ENCODE measurements around the gene NUP58. TPM values are rescaled to one million over a fixed set of nuclear protein-coding genes. Genes with fewer than 3 reads are reported as not detected.

The NUP58 gene
- total and polyA plus RNA-seq, 4 donors = 25.6 to 82.5 (median 54.0) TPM

DNA sequence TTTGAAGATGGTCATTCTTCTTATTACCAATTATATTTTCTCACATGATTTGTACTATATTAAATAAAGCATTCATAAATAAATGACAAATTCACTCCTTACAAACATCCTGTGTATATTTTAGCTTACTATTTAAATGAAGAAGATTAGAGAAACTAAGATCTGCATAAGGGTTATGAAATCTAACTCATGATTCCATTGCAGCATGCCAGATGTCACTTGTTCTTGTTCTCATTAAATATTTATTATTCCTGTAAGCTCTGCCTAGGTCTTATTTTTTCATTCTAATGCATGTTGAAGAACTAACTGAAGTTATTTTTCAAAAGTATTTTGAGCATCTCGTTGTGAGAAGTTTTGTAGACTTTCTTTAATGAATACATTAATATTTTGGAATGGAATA, 18.3 kb downstream of the NUP58 start:
- ATAC-seq (ENCODE audit: insufficient read depth, low FRiP score) (no peak), DNase-seq (no peak)
- H3K4me1 ChIP-seq (ENCODE audit: control insufficient read depth in 5 of 5, insufficient read depth in 5 of 5, low read length in 5 of 5) = peaks cover 0 to 3% (median 0%) of the 10 kb centered on the region in 5 donors
- no peak overlapping the region for H3K4me3 ChIP-seq
- peaks cover 7 to 34% (median 20%) of the 10 kb centered on the region in 4 donors for H3K36me3 ChIP-seq (ENCODE audit: control insufficient read depth in 4 of 4, insufficient read depth in 4 of 4, low read length in 4 of 4)
- no peaks in the 10 kb centered on the region for H3K27me3 ChIP-seq (ENCODE audit: control insufficient read depth in 3 of 3, insufficient read depth in 3 of 3, low read length in 2 of 3)
- WGBS, 2 donors = 90 to 92% methylated on average over 1 of the region's 1 CpG
- TF ChIP-seq, protein P1, sequence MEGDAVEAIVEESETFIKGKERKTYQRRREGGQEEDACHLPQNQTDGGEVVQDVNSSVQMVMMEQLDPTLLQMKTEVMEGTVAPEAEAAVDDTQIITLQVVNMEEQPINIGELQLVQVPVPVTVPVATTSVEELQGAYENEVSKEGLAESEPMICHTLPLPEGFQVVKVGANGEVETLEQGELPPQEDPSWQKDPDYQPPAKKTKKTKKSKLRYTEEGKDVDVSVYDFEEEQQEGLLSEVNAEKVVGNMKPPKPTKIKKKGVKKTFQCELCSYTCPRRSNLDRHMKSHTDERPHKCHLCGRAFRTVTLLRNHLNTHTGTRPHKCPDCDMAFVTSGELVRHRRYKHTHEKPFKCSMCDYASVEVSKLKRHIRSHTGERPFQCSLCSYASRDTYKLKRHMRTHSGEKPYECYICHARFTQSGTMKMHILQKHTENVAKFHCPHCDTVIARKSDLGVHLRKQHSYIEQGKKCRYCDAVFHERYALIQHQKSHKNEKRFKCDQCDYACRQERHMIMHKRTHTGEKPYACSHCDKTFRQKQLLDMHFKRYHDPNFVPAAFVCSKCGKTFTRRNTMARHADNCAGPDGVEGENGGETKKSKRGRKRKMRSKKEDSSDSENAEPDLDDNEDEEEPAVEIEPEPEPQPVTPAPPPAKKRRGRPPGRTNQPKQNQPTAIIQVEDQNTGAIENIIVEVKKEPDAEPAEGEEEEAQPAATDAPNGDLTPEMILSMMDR (IDR thresholded peaks at IDR 0.05; ENCODE audit: control extremely low read depth, extremely low read depth) = no peak
- no peak overlapping the region for H3K9ac ChIP-seq (ENCODE audit: insufficient read depth in 1 of 2, low read length in 2 of 2)
- no peaks in the 10 kb centered on the region for H3K9me3 ChIP-seq (ENCODE audit: control insufficient read depth in 4 of 4, insufficient read depth in 3 of 4, low read length in 3 of 4)
- H3K27ac ChIP-seq (ENCODE audit: low read depth in 1 of 2, low read length in 1 of 2) = no peak overlapping the region

DNA sequence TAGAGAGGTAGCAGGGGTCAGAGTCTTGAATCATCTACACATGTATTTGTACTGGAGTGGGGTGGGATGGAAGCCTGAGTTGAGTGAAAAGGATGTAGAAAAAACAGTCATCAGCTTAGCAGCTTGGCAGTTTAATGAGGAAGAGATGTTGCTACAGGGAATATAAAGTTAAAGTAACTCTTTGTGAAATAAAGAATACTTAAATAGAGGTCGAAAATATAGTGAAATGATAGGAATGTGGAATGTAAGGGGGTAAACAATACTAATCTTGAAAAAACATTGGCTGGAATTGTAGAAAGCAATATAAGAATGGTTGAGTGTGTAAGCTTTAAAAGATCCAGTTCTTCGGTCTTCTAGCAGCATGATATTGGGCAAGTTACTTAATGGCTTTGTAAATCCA, 22.7 kb downstream of the NUP58 start:
- Histone ChIP-seq H3K27ac (ENCODE audit: low read depth in 1 of 2, low read length in 1 of 2) (no peak overlapping the region), H3K4me1 (ENCODE audit: control insufficient read depth in 5 of 5, insufficient read depth in 5 of 5, low read length in 5 of 5) (peaks cover 0 to 3% (median 0%) of the 10 kb centered on the region in 5 donors), H3K9ac (ENCODE audit: insufficient read depth in 1 of 2, low read length in 2 of 2) (no peak overlapping the region), H3K9me3 (ENCODE audit: control insufficient read depth in 4 of 4, insufficient read depth in 3 of 4, low read length in 3 of 4) (no peaks in the 10 kb centered on the region), H3K4me3 (no peak overlapping the region), H3K36me3 (ENCODE audit: control insufficient read depth in 4 of 4, insufficient read depth in 4 of 4, low read length in 4 of 4) (peaks cover 10 to 37% (median 27%) of the 10 kb centered on the region in 4 donors), H3K27me3 (ENCODE audit: control insufficient read depth in 3 of 3, insufficient read depth in 3 of 3, low read length in 2 of 3) (no peaks in the 10 kb centered on the region)
- WGBS, 2 donors = 70 to 86% methylated on average over 2 of the region's 2 CpGs
- no peak for ATAC-seq (ENCODE audit: insufficient read depth, low FRiP score)
- DNase-seq = no peak
- TF ChIP-seq, protein P1 (IDR thresholded peaks at IDR 0.05; ENCODE audit: control extremely low read depth, extremely low read depth) = no peak

DNA sequence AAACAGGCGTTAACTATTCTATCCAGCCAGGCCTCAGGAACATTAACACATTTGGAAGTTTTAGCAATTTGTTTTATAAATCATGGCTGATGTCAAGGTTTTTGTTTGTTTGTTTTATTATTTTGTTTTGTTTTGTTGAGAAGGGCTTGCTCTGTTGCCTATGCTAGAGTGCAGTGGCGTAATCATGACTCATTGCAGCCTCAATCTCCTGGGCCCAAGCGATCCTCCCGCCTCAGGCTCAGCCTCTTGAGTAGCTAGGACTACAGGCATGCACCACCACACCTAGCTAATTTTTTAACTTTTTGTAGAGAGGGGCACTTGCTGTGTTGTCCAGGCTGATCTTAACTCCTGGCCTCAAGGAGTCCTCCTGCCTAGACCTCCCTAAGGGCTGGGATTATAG, 28.3 kb downstream of the NUP58 start:
- Histone ChIP-seq H3K36me3 (ENCODE audit: control insufficient read depth in 4 of 4, insufficient read depth in 4 of 4, low read length in 4 of 4) (peaks cover 9 to 52% (median 38%) of the 10 kb centered on the region in 4 donors), H3K4me1 (ENCODE audit: control insufficient read depth in 5 of 5, insufficient read depth in 5 of 5, low read length in 5 of 5) (no peaks in the 10 kb centered on the region), H3K9ac (ENCODE audit: insufficient read depth in 1 of 2, low read length in 2 of 2) (no peak overlapping the region), H3K9me3 (ENCODE audit: control insufficient read depth in 4 of 4, insufficient read depth in 3 of 4, low read length in 3 of 4) (no peaks in the 10 kb centered on the region), H3K4me3 (no peak overlapping the region), H3K27ac (ENCODE audit: low read depth in 1 of 2, low read length in 1 of 2) (no peak overlapping the region), H3K27me3 (ENCODE audit: control insufficient read depth in 3 of 3, insufficient read depth in 3 of 3, low read length in 2 of 3) (no peaks in the 10 kb centered on the region)
- no peak for DNase-seq
- TF ChIP-seq, protein P1 (IDR thresholded peaks at IDR 0.05; ENCODE audit: control extremely low read depth, extremely low read depth) = no peak
- no peak for ATAC-seq (ENCODE audit: insufficient read depth, low FRiP score)
- WGBS, 2 donors = 92 to 98% methylated on average over 4 of the region's 4 CpGs

DNA sequence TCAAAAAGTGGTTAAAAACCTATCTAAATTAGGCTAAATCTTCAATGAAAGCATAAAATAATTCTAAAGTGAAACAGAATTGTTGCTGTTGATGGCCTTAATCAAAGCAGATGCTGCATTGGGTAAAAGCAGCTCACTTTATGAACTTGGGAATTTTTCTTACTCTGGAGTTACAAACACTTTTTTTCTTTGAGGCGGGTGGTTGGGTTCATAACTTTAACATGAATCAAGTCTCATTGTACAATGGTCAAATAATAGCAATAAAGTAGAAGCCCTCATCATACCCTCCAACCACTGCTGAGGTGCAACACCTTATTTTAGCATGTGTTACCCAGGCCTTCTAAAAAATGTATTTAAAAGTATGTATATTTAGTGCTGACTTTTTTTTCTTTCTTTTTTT, 29.1 kb downstream of the NUP58 start:
- WGBS, 2 donors = 90 to 96% methylated on average over 1 of the region's 1 CpG
- peaks cover 9 to 48% (median 36%) of the 10 kb centered on the region in 4 donors for H3K36me3 ChIP-seq (ENCODE audit: control insufficient read depth in 4 of 4, insufficient read depth in 4 of 4, low read length in 4 of 4)

More for the DNA sequence above, 29.1 kb downstream of the NUP58 start:
- TF ChIP-seq, protein P1 (IDR thresholded peaks at IDR 0.05; ENCODE audit: control extremely low read depth, extremely low read depth) = no peak
- no peak for DNase-seq
- Histone ChIP-seq H3K27ac (ENCODE audit: low read depth in 1 of 2, low read length in 1 of 2) (no peak overlapping the region), H3K9ac (ENCODE audit: insufficient read depth in 1 of 2, low read length in 2 of 2) (no peak overlapping the region), H3K27me3 (ENCODE audit: control insufficient read depth in 3 of 3, insufficient read depth in 3 of 3, low read length in 2 of 3) (no peaks in the 10 kb centered on the region), H3K4me3 (no peak overlapping the region), H3K9me3 (ENCODE audit: control insufficient read depth in 4 of 4, insufficient read depth in 3 of 4, low read length in 3 of 4) (no peaks in the 10 kb centered on the region), H3K4me1 (ENCODE audit: control insufficient read depth in 5 of 5, insufficient read depth in 5 of 5, low read length in 5 of 5) (no peaks in the 10 kb centered on the region)
- no peak for ATAC-seq (ENCODE audit: insufficient read depth, low FRiP score)

All from lung (tissue), 12 donors.